ENCODE results near the gene MSRB2. TPM values are rescaled to one million over a fixed set of nuclear protein-coding genes. Genes with fewer than 3 reads are reported as not detected.

MSRB2 gene
- total and polyA plus RNA-seq, 2 of the 8 experiments (the other 6 are each of a cell fraction or from before 2014, with no cell fraction given), result 11.0 to 13.9 TPM

GRCh38 chr10:23147035-23147434 is 51.7 kb downstream of the MSRB2 start (continued):
- TF ChIP-seq EZH2 (IDR thresholded peaks at IDR 0.05; ENCODE audit: low read depth, low read length, severe bottlenecking) (no peak), TAF1 (IDR thresholded peaks at IDR 0.05; ENCODE audit: low read depth, low read length) (no peak), POLR2A (IDR thresholded peaks at IDR 0.05; ENCODE audit: control extremely low read depth in 1 of 2, low read depth in 2 of 2, low read length in 2 of 2) (no peak), CBX5 (IDR thresholded peaks at IDR 0.05; ENCODE audit: low read depth, low read length) (no peak), YY1 (IDR thresholded peaks at IDR 0.05; ENCODE audit: low read depth, low read length) (no peak)
